GM12873 (cell line): ENCODE data around the gene LARGE2.

Experiments
- CTCF ChIP-seq: IDR thresholded peaks from 2 replicates; pipeline ENCODE4 v1.5.1; 2012; ENCODE audit warnings: low read depth, mild to moderate bottlenecking, moderate library complexity, low read length, control low read depth; ENCODE audit not compliant: insufficient read depth; ENCODE audit errors: missing control alignments

LARGE2 gene

GRCh38 chr11:45905095-45905494, 17.4 kb upstream of the LARGE2 start:
- TF ChIP-seq CTCF, result no peak

GRCh38 chr11:45906096-45906682, 16.3 kb upstream of the LARGE2 start:
- no peak for TF ChIP-seq CTCF

- no peak for TF ChIP-seq CTCF
Observed at GRCh38 chr11:45906965-45907611, 15.4 kb upstream of the LARGE2 start, which contains the start of gene FREY1. FREY1 (minus strand) TSS chr11:45907271; CDS start chr11:45907245, 26 bp downstream.

GRCh38 chr11:45907911-45908370, 14.5 kb upstream of the LARGE2 start:
- TF ChIP-seq CTCF, result no peak

- TF ChIP-seq CTCF, result no peak
Observed at GRCh38 chr11:45909594-45910475, 12.6 kb upstream of the LARGE2 start.

- no peak for TF ChIP-seq CTCF
Observed at GRCh38 chr11:45910623-45911022, 11.8 kb upstream of the LARGE2 start.

GRCh38 chr11:45913514-45913913, 8.9 kb upstream of the LARGE2 start:
- no peak for TF ChIP-seq CTCF
